K562 (cell line): ENCODE data around the gene ZNF318. TPM values are rescaled to one million over a fixed set of nuclear protein-coding genes. Genes with fewer than 3 reads are reported as not detected.

Experiments
- BCOR ChIP-seq: fragments of 450-650 bp; IDR thresholded peaks from 2 replicates; pipeline ENCODE4 v1.6.1; 2016
- CBFA2T2 ChIP-seq: fragments of 450-650 bp; conservative IDR thresholded peaks from 2 replicates; pipeline ENCODE4 v1.6.1; 2017; ENCODE audit warnings: mild to moderate bottlenecking
- CC2D1A ChIP-seq: fragments of 450-650 bp; IDR thresholded peaks from 2 replicates; pipeline ENCODE4 v1.6.1; 2017; ENCODE audit warnings: mild to moderate bottlenecking
- DMBX1 ChIP-seq: fragments of 250-450 bp; sonication (Bioruptor Pico); IDR thresholded peaks from 2 replicates; pipeline ENCODE4 v1.8.0; 2022; ENCODE audit warnings: inconsistent platforms, mild to moderate bottlenecking, moderate library complexity, borderline replicate concordance
- EP300 ChIP-seq: IDR thresholded peaks from 2 replicates; pipeline ENCODE4 v1.6.1; 2012; ENCODE audit warnings: low read length, improper control_type of control experiment
- GATA2 ChIP-seq: sonication (generic); formaldehyde crosslinking; IDR thresholded peaks from 2 replicates; pipeline ENCODE4 v1.4.0; 2020; ENCODE audit warnings: mild to moderate bottlenecking, missing genetic modification reagents
- HDAC1 ChIP-seq, 2 experiments: fragments of 450-650 bp; IDR thresholded peaks; 2 replicates each; pipeline ENCODE4 v1.6.1; 2016 to 2017; ENCODE audit warnings: inconsistent platforms in 1 of 2, mild to moderate bottlenecking in 1 of 2, moderate library complexity in 1 of 2
- HDAC2 ChIP-seq: fragments of 450-650 bp; IDR thresholded peaks from 2 replicates; pipeline ENCODE4 v1.6.1; 2016; ENCODE audit warnings: mild to moderate bottlenecking
- NRF1 ChIP-seq, 2 experiments: fragments of 450-650 bp; IDR thresholded peaks in 1 of 2; conservative IDR thresholded peaks in 1 of 2; 2 replicates each; pipeline ENCODE4 v1.6.1; 2014; ENCODE audit warnings: mild to moderate bottlenecking in 2 of 2
- RCOR1 ChIP-seq, 2 experiments: IDR thresholded peaks; 2 replicates each; pipeline ENCODE4 v1.6.1; 2012; ENCODE audit warnings: low read depth in 2 of 2, low read length in 2 of 2, borderline replicate concordance in 1 of 2, improper control_type of control experiment in 1 of 2
- SMAD4 ChIP-seq: fragments of 250-450 bp; sonication (Bioruptor Pico); conservative IDR thresholded peaks from 2 replicates; pipeline ENCODE4 v1.8.0; 2021; ENCODE audit warnings: inconsistent platforms, mild to moderate bottlenecking, moderate library complexity
- SMARCA4 ChIP-seq: fragments of 450-650 bp; IDR thresholded peaks from 2 replicates; pipeline ENCODE4 v1.6.1; 2016
- SMARCE1 ChIP-seq: fragments of 450-650 bp; IDR thresholded peaks from 2 replicates; pipeline ENCODE4 v1.7.1; 2016; ENCODE audit warnings: mild to moderate bottlenecking
- SOX6 ChIP-seq: fragments of 450-650 bp; IDR thresholded peaks from 2 replicates; pipeline ENCODE4 v1.6.1; 2014; ENCODE audit warnings: mild to moderate bottlenecking
- ZBTB11 ChIP-seq, 3 experiments: fragments of 200-800 bp in 1 of 3; fragments of 250-450 bp in 1 of 3; fragments of 450-650 bp in 1 of 3; sonication (Bioruptor Pico) in 1 of 3; sonication (Bioruptor generic) in 1 of 3; formaldehyde crosslinking in 1 of 3; IDR thresholded peaks; 2 replicates each; pipeline versions ENCODE4 v1.6.1 to v1.8.0; 2016 to 2022; ENCODE audit warnings: mild to moderate bottlenecking in 2 of 3, missing genetic modification characterization in 2 of 3, missing compliant biosample characterization in 1 of 3, moderate library complexity in 1 of 3
- ZFX ChIP-seq: sonication (generic); formaldehyde crosslinking; IDR thresholded peaks from 2 replicates; pipeline ENCODE4 v1.8.0; 2022; ENCODE audit warnings: mild to moderate bottlenecking, missing genetic modification reagents, moderate library complexity
- polyA plus RNA-seq, 8 experiments: library from polyadenylated mRNA; depleted of rRNA in 4 of 8; stranded (reverse) in 5 of 8; unstranded in 3 of 8; fragments of >200 nt; fragmentation: Nextera tagmentation in 2 of 8; fragmentation: Illumina TruSeq in 1 of 8; extraction: Ambion mirVana in 2 of 8; extraction: Trizol in 1 of 8; gene quantifications; 2 replicates each; pipeline versions ENCODE4 v1.2.1 to v1.2.3, GENCODE V29; 2011 to 2014; ENCODE audit warnings: inconsistent platforms in 1 of 8, missing spikeins in 1 of 8
- total RNA-seq, 7 experiments: library from RNA; depleted of rRNA in 6 of 7; stranded (reverse); fragments of >200 nt in 6 of 7; fragmentation: Illumina TruSeq in 2 of 7; extraction: Trizol in 2 of 7; gene quantifications; 2 replicates each; pipeline versions ENCODE4 v1.2.1 to v1.2.3, GENCODE V29; 2011 to 2021; ENCODE audit warnings: low replicate concordance in 1 of 7
- TF ChIP-seq, protein P1 (sequence below), 2 experiments: fragments of 200-800 bp in 1 of 2; sonication (Bioruptor generic) in 1 of 2; sonication (generic) in 1 of 2; formaldehyde crosslinking in 1 of 2; IDR thresholded peaks in 1 of 2; conservative IDR thresholded peaks in 1 of 2; 2 replicates each; pipeline versions ENCODE4 v1.5.0 to v1.6.1; 2016 to 2020; ENCODE audit warnings: missing compliant biosample characterization in 1 of 2, missing genetic modification characterization in 1 of 2, missing genetic modification reagents in 1 of 2
- TF ChIP-seq, protein P2 (sequence below): sonication (generic); IDR thresholded peaks from 2 replicates; pipeline ENCODE4 v1.6.1; 2016
- TF ChIP-seq, protein P3 (sequence below), 2 experiments: fragments of 150-350 bp in 1 of 2; IDR thresholded peaks; 2 replicates each; pipeline ENCODE4 v1.6.1; 2012 to 2016; ENCODE audit warnings: low read depth in 2 of 2, low read length in 2 of 2, mild to moderate bottlenecking in 1 of 2, moderate library complexity in 1 of 2

Gene ZNF318
- total and polyA plus RNA-seq, 9 of the 15 experiments (the other 6 are each of a cell fraction or from before 2014, with no cell fraction given), result 3.2 to 19.0 (median 9.2) TPM

DNA sequence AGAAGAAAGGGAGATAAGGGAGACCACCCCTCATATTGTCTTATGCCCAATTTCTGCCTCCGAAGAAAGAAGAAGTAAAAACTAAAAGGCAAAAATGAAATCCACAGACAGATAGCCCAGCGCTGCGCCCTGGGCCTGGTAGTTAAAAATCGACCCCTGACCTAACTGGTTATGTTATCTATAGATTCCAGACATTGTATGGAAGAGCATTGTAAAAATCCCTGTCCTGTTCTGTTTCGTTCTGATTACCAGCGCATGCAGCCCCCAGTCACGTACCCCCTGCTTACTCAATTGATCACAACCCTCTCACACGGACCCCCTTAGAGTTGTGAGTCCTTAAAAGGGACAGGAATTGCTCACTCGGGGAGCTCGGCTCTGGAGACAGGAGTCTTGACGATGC is 23.7 kb upstream of the ZNF318 start (continued):
- TF ChIP-seq, protein P1, sequence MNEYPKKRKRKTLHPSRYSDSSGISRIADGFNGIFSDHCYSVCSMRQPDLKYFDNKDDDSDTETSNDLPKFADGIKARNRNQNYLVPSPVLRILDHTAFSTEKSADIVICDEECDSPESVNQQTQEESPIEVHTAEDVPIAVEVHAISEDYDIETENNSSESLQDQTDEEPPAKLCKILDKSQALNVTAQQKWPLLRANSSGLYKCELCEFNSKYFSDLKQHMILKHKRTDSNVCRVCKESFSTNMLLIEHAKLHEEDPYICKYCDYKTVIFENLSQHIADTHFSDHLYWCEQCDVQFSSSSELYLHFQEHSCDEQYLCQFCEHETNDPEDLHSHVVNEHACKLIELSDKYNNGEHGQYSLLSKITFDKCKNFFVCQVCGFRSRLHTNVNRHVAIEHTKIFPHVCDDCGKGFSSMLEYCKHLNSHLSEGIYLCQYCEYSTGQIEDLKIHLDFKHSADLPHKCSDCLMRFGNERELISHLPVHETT (CRISPR knock-in tag; conservative IDR thresholded peaks at IDR 0.05 in 1 of 2, IDR thresholded peaks at IDR 0.05 in 1 of 2), result peak in 1 of 2 experiments; percentile 46; a peak in 1 of 4 replicates
- TF ChIP-seq EP300, result peak; percentile 54
- TF ChIP-seq HDAC2, result peak; percentile 85; the same call in 1 of the 2 replicates
- peak; percentile 41; the same call in 1 of the 2 replicates for TF ChIP-seq ZFX (CRISPR knock-in tag)
- TF ChIP-seq CC2D1A, result 0 out of 2 replicates have a peak, but pooled peaks have one; percentile 16
- TF ChIP-seq DMBX1 (CRISPR knock-in tag), result peak; percentile 32; the same call in 1 of the 2 replicates
- TF ChIP-seq ZBTB11 (CRISPR knock-in tag; IDR thresholded peaks at IDR 0.05), result peak in 1 of 3 experiments; percentile 65; a peak in 2 of 6 replicates
- TF ChIP-seq SOX6, result peak; percentile 90
- TF ChIP-seq SMAD4, result peak; percentile 82
- peak; percentile 82 for TF ChIP-seq SMARCA4
- peak; percentile 63; the same call in 1 of the 2 replicates for TF ChIP-seq SMARCE1
- TF ChIP-seq BCOR, result peak; percentile 51; the same call in 1 of the 2 replicates
- TF ChIP-seq, protein P2, sequence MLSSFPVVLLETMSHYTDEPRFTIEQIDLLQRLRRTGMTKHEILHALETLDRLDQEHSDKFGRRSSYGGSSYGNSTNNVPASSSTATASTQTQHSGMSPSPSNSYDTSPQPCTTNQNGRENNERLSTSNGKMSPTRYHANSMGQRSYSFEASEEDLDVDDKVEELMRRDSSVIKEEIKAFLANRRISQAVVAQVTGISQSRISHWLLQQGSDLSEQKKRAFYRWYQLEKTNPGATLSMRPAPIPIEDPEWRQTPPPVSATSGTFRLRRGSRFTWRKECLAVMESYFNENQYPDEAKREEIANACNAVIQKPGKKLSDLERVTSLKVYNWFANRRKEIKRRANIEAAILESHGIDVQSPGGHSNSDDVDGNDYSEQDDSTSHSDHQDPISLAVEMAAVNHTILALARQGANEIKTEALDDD, result peak; percentile 83
- peak in 1 of 2 experiments; percentile 82; a peak in 1 of 4 replicates for TF ChIP-seq RCOR1 (IDR thresholded peaks at IDR 0.05; ENCODE audit: borderline replicate concordance in 1 of 2, low read depth in 2 of 2, low read length in 2 of 2)
- peak; percentile 79 for TF ChIP-seq GATA2 (CRISPR knock-in tag)
- TF ChIP-seq CBFA2T2, result peak; percentile 88
- TF ChIP-seq, protein P3, sequence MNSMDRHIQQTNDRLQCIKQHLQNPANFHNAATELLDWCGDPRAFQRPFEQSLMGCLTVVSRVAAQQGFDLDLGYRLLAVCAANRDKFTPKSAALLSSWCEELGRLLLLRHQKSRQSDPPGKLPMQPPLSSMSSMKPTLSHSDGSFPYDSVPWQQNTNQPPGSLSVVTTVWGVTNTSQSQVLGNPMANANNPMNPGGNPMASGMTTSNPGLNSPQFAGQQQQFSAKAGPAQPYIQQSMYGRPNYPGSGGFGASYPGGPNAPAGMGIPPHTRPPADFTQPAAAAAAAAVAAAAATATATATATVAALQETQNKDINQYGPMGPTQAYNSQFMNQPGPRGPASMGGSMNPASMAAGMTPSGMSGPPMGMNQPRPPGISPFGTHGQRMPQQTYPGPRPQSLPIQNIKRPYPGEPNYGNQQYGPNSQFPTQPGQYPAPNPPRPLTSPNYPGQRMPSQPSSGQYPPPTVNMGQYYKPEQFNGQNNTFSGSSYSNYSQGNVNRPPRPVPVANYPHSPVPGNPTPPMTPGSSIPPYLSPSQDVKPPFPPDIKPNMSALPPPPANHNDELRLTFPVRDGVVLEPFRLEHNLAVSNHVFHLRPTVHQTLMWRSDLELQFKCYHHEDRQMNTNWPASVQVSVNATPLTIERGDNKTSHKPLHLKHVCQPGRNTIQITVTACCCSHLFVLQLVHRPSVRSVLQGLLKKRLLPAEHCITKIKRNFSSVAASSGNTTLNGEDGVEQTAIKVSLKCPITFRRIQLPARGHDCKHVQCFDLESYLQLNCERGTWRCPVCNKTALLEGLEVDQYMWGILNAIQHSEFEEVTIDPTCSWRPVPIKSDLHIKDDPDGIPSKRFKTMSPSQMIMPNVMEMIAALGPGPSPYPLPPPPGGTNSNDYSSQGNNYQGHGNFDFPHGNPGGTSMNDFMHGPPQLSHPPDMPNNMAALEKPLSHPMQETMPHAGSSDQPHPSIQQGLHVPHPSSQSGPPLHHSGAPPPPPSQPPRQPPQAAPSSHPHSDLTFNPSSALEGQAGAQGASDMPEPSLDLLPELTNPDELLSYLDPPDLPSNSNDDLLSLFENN (IDR thresholded peaks at IDR 0.05; ENCODE audit: low read depth in 2 of 2, low read length in 2 of 2), result peak in 1 of 2 experiments; percentile 30; a peak in 1 of 4 replicates
- TF ChIP-seq NRF1 (conservative IDR thresholded peaks at IDR 0.05 in 1 of 2, IDR thresholded peaks at IDR 0.05 in 1 of 2), result 0 out of 4 replicates have a peak, but pooled peaks have one; percentile 16 to 26
- TF ChIP-seq HDAC1 (IDR thresholded peaks at IDR 0.05), result peak in 1 of 2 experiments; percentile 81; a peak in 2 of 4 replicates
